Subcutaneous abdominal adipose tissue (tissue), 5 donors: ENCODE measurements around the gene DOCK9.

ENCODE experiments used
- H3K27ac ChIP-seq: one replicate; pipeline ENCODE4 v1.7.0; 2013; ENCODE audit warnings: low read depth, mild to moderate bottlenecking, inconsistent platforms, low read length, moderate library complexity
- H3K27me3 ChIP-seq, 5 donors: one replicate each; pipeline ENCODE4 v1.7.0; 2013; ENCODE audit warnings: low read length in 5 of 5, inconsistent platforms in 1 of 5; ENCODE audit not compliant: control insufficient read depth in 5 of 5, insufficient read depth in 4 of 5
- H3K36me3 ChIP-seq, 5 donors: one replicate each; pipeline ENCODE4 v1.7.0; 2013; ENCODE audit warnings: low read length in 5 of 5; ENCODE audit not compliant: control insufficient read depth in 5 of 5, insufficient read depth in 5 of 5
- H3K4me1 ChIP-seq, 5 donors: one replicate each; pipeline ENCODE4 v1.7.0; 2013; ENCODE audit warnings: low read length in 5 of 5, mild to moderate bottlenecking in 3 of 5, moderate library complexity in 1 of 5; ENCODE audit not compliant: control insufficient read depth in 5 of 5, insufficient read depth in 5 of 5
- H3K4me3 ChIP-seq, 5 donors: one replicate each; pipeline ENCODE4 v1.7.0; 2013; ENCODE audit warnings: low read length in 5 of 5, low read depth in 1 of 5
- H3K9ac ChIP-seq, 5 donors: one replicate each; pipeline ENCODE4 v1.7.0; 2013; ENCODE audit warnings: low read length in 5 of 5, mild to moderate bottlenecking in 4 of 5, moderate library complexity in 3 of 5
- H3K9me3 ChIP-seq, 5 donors: one replicate each; pipeline ENCODE4 v1.7.0; 2013; ENCODE audit warnings: low read length in 5 of 5; ENCODE audit not compliant: control insufficient read depth in 5 of 5
- donor health status: healthy.
- donor health status: healthy.
- donor health status: healthy.
- donor health status: healthy.
- donor health status: healthy.

Gene DOCK9

GRCh38 chr13:98874029-98874397 lies 103.9 kb downstream of the DOCK9 start:
- Histone ChIP-seq H3K9ac (no peak overlapping the region), H3K9me3 (peaks cover 4 to 14% (median 11%) of the 10 kb centered on the region in 5 donors), H3K4me1 (peaks cover 0 to 3% (median 0%) of the 10 kb centered on the region in 5 donors), H3K27ac (no peak overlapping the region), H3K36me3 (peaks cover 6 to 55% (median 35%) of the 10 kb centered on the region in 5 donors), H3K27me3 (no peaks in the 10 kb centered on the region), H3K4me3 (no peak overlapping the region)

GRCh38 chr13:98873377-98874028 lies 104.4 kb downstream of the DOCK9 start:
- H3K4me3 ChIP-seq = no peak overlapping the region
- H3K9me3 ChIP-seq = peaks cover 4 to 14% (median 11%) of the 10 kb centered on the region in 5 donors
- H3K4me1 ChIP-seq = peaks cover 0 to under 1% (median 0%) of the 10 kb centered on the region in 5 donors
- no peak overlapping the region for H3K9ac ChIP-seq
- H3K27ac ChIP-seq = no peak overlapping the region
- peaks cover 6 to 51% (median 32%) of the 10 kb centered on the region in 5 donors for H3K36me3 ChIP-seq
- no peaks in the 10 kb centered on the region for H3K27me3 ChIP-seq

GRCh38 chr13:98871727-98872126 lies 106.1 kb downstream of the DOCK9 start:
- Histone ChIP-seq H3K36me3 (peaks cover 7 to 53% (median 39%) of the 10 kb centered on the region in 5 donors), H3K4me1 (no peaks in the 10 kb centered on the region), H3K27me3 (no peaks in the 10 kb centered on the region)

GRCh38 chr13:98869408-98870090 lies 108.3 kb downstream of the DOCK9 start:
- H3K9ac ChIP-seq = no peak overlapping the region
- no peaks in the 10 kb centered on the region for H3K27me3 ChIP-seq
- H3K36me3 ChIP-seq = peaks cover 10 to 60% (median 53%) of the 10 kb centered on the region in 5 donors
- peaks cover 4 to 14% (median 11%) of the 10 kb centered on the region in 5 donors for H3K9me3 ChIP-seq
- no peak overlapping the region for H3K27ac ChIP-seq
- H3K4me1 ChIP-seq = no peaks in the 10 kb centered on the region
- no peak overlapping the region for H3K4me3 ChIP-seq

More at GRCh38 chr13:98871727-98872126, 106.1 kb downstream of the DOCK9 start:
- Histone ChIP-seq H3K9me3 (peaks cover 4 to 14% (median 11%) of the 10 kb centered on the region in 5 donors), H3K4me3 (no peak overlapping the region), H3K27ac (no peak overlapping the region), H3K9ac (no peak overlapping the region)

GRCh38 chr13:98868932-98869331 lies 108.9 kb downstream of the DOCK9 start:
- no peak overlapping the region for H3K4me3 ChIP-seq
- H3K27me3 ChIP-seq = no peaks in the 10 kb centered on the region
- H3K9me3 ChIP-seq = peaks cover 4 to 12% (median 11%) of the 10 kb centered on the region in 5 donors
- no peak overlapping the region for H3K27ac ChIP-seq
- H3K4me1 ChIP-seq = no peaks in the 10 kb centered on the region
- H3K36me3 ChIP-seq = peaks cover 5 to 58% (median 55%) of the 10 kb centered on the region in 5 donors
- no peak overlapping the region for H3K9ac ChIP-seq

GRCh38 chr13:98866882-98867281 lies 111.0 kb downstream of the DOCK9 start:
- Histone ChIP-seq H3K4me3 (no peak overlapping the region), H3K4me1 (no peaks in the 10 kb centered on the region), H3K9ac (no peak overlapping the region), H3K36me3 (peaks cover 10 to 55% (median 51%) of the 10 kb centered on the region in 5 donors), H3K9me3 (no peaks in the 10 kb centered on the region), H3K27me3 (no peaks in the 10 kb centered on the region), H3K27ac (no peak overlapping the region)

GRCh38 chr13:98860491-98860890 lies 117.4 kb downstream of the DOCK9 start:
- H3K4me1 ChIP-seq = peaks cover 0 to 2% (median 0%) of the 10 kb centered on the region in 5 donors
- peaks cover 9 to 59% (median 54%) of the 10 kb centered on the region in 5 donors for H3K36me3 ChIP-seq
- H3K27me3 ChIP-seq = no peaks in the 10 kb centered on the region
- no peak overlapping the region for H3K27ac ChIP-seq
- no peak overlapping the region for H3K9ac ChIP-seq
- no peaks in the 10 kb centered on the region for H3K9me3 ChIP-seq
- no peak overlapping the region for H3K4me3 ChIP-seq

- H3K27me3 ChIP-seq = no peaks in the 10 kb centered on the region
- peaks cover 0 to 8% (median 0%) of the 10 kb centered on the region in 5 donors for H3K4me1 ChIP-seq
- H3K36me3 ChIP-seq = peaks cover 8 to 69% (median 62%) of the 10 kb centered on the region in 5 donors
- no peak overlapping the region for H3K9ac ChIP-seq
- no peak overlapping the region for H3K4me3 ChIP-seq
- H3K27ac ChIP-seq = no peak overlapping the region
- H3K9me3 ChIP-seq = no peaks in the 10 kb centered on the region
These were observed 119.7 kb downstream of the DOCK9 start for GRCh38 chr13:98858191-98858590.

- H3K9ac ChIP-seq = no peak overlapping the region
- H3K27ac ChIP-seq = no peak overlapping the region
- no peaks in the 10 kb centered on the region for H3K9me3 ChIP-seq
- no peak overlapping the region for H3K4me3 ChIP-seq
- peaks cover 6 to 57% (median 54%) of the 10 kb centered on the region in 5 donors for H3K36me3 ChIP-seq
- H3K4me1 ChIP-seq = peaks cover 0 to 8% (median 0%) of the 10 kb centered on the region in 5 donors
- no peaks in the 10 kb centered on the region for H3K27me3 ChIP-seq
These were observed 120.9 kb downstream of the DOCK9 start for GRCh38 chr13:98856983-98857382.

GRCh38 chr13:98854448-98854847 lies 123.4 kb downstream of the DOCK9 start:
- Histone ChIP-seq H3K27ac (no peak overlapping the region), H3K36me3 (peaks cover 0 to 51% (median 43%) of the 10 kb centered on the region in 5 donors), H3K4me1 (peaks cover 0 to 6% (median 0%) of the 10 kb centered on the region in 5 donors), H3K27me3 (no peaks in the 10 kb centered on the region), H3K9ac (no peak overlapping the region), H3K4me3 (no peak overlapping the region), H3K9me3 (no peaks in the 10 kb centered on the region)
